Heart left ventricle (tissue), 13 donors: ENCODE results near the gene TMSB10.

Source experiments
- POLR2A ChIP-seq, 2 donors: fragments of 450-650 bp; IDR thresholded peaks; one replicate each; pipeline ENCODE4 v1.6.1; 2017; ENCODE audit warnings: antibody characterized with exemption in 2 of 2, mild to moderate bottlenecking in 2 of 2, moderate library complexity in 2 of 2
- TF ChIP-seq, protein P1 (sequence below), 12 donors: fragments of 200-600 bp; sonication (generic) in 4 of 12; IDR thresholded peaks; one replicate each; pipeline versions ENCODE4 v1.5.0 to v1.8.0; 2018 to 2022; ENCODE audit warnings: antibody characterized with exemption in 12 of 12, mild to moderate bottlenecking in 5 of 12
- donor health status: ischemic (EF 13 %, LVEDD 7.1; RV severe dilation, severe dysfunction).
- donor health status: DM: no; HTN: yes; CAD: no.
- donor health status: DM: no; HTN: no; CAD: no.
- donor health status: ischemic (EF 25% LVEDD 6.9; RV normal size, moderate dysfunction).
- donor health status: ischemic (EF 25% LVEDD 5.7; RV mildly dilated, moderate dysfunction).
- donor health status: ischemic (EF 35%, LVEDD 5.7; RV mildly dilated, moderate dysfunction).
- donor health status: nonischemic (EF 11% LVEDD 7.7; RV severe dilation, severe dysfunction).
- donor health status: DM: yes; HTN: yes; CAD: no.
- donor health status: PGD.
- donor health status: ischemic (EF 29% LVEDD 5.4; RV normal size, mild dysfunction).
- donor health status: nonischemic (EF 23%, LVEDD 6.1; RV moderate dilation, normal function).

DNA sequence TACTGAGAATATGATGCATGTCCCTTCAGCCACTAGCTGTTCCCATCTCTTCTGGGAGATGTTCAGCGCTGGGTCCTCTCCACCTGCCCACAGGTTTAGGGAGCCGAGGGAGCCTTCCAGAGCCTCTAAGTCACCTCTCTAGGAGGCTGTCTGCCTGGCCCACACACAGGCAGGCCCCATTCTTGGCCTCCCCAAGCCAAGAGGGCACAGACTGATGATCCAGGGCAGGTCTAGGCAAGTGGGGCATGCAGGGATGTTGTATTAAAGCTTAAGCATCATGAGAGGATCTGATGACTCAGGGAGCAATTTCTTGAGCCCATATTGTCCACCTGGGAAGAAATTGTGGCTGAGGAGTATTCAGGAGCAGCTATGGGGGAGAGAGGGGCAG, 19.9 kb downstream of the TMSB10 start:
- TF ChIP-seq, protein P1, sequence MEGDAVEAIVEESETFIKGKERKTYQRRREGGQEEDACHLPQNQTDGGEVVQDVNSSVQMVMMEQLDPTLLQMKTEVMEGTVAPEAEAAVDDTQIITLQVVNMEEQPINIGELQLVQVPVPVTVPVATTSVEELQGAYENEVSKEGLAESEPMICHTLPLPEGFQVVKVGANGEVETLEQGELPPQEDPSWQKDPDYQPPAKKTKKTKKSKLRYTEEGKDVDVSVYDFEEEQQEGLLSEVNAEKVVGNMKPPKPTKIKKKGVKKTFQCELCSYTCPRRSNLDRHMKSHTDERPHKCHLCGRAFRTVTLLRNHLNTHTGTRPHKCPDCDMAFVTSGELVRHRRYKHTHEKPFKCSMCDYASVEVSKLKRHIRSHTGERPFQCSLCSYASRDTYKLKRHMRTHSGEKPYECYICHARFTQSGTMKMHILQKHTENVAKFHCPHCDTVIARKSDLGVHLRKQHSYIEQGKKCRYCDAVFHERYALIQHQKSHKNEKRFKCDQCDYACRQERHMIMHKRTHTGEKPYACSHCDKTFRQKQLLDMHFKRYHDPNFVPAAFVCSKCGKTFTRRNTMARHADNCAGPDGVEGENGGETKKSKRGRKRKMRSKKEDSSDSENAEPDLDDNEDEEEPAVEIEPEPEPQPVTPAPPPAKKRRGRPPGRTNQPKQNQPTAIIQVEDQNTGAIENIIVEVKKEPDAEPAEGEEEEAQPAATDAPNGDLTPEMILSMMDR (IDR thresholded peaks at IDR 0.05), result no peak
- TF ChIP-seq POLR2A (IDR thresholded peaks at IDR 0.05), result no peak
